Kidney (tissue), 14 donors: ENCODE measurements around the gene C1orf35. TPM values are rescaled to one million over a fixed set of nuclear protein-coding genes. Genes with fewer than 3 reads are reported as not detected.
A peak's percentile ranks its signal among the peaks of the same experiment; 100 is the strongest.

ENCODE experiments used
- DNase-seq, 5 donors: peaks; one replicate each; pipeline ENCODE4 v3.0.0-alpha.2; 2013 to 2020
- FAIRE-seq: peaks from 2 replicates; lab custom pipeline; 2012; peaks lifted over from hg19 to GRCh38; lab: Jason Lieb, UNC
- H3K27ac ChIP-seq, 2 donors: one replicate each; pipeline ENCODE4 v1.7.0; 2013; ENCODE audit warnings: low read depth in 2 of 2, low read length in 2 of 2, inconsistent platforms in 1 of 2
- H3K27me3 ChIP-seq: one replicate; pipeline ENCODE4 v1.7.1; 2013; ENCODE audit warnings: low read length, inconsistent platforms; ENCODE audit not compliant: control insufficient read depth, insufficient read depth
- H3K36me3 ChIP-seq, 3 donors: one replicate each; pipeline versions ENCODE4 v1.7.0 to v1.7.1; 2013; ENCODE audit warnings: low read length in 3 of 3, control low read depth in 1 of 3, inconsistent platforms in 1 of 3; ENCODE audit not compliant: insufficient read depth in 3 of 3, control insufficient read depth in 2 of 3
- H3K4me1 ChIP-seq, 3 donors: one replicate each; pipeline versions ENCODE4 v1.7.0 to v1.7.1; 2013; ENCODE audit warnings: low read length in 3 of 3, inconsistent platforms in 1 of 3, low read depth in 1 of 3; ENCODE audit not compliant: control insufficient read depth in 2 of 3, insufficient read depth in 2 of 3
- H3K4me3 ChIP-seq, 3 donors: one replicate each; pipeline versions ENCODE4 v1.7.0 to v1.8.1; 2013; ENCODE audit warnings: low read length in 3 of 3, control low read depth in 1 of 3, inconsistent platforms in 1 of 3
- H3K9ac ChIP-seq, 3 donors: one replicate each; pipeline versions ENCODE4 v1.7.0 to v1.7.1; 2013; ENCODE audit warnings: low read length in 3 of 3, control low read depth in 1 of 3, inconsistent platforms in 1 of 3
- H3K9me3 ChIP-seq, 3 donors: one replicate each; pipeline versions ENCODE4 v1.7.0 to v1.7.1; 2013; ENCODE audit warnings: low read length in 3 of 3, control low read depth in 1 of 3, inconsistent platforms in 1 of 3; ENCODE audit not compliant: control insufficient read depth in 2 of 3, insufficient read depth in 1 of 3
- intact Hi-C: fragments of 100-400 bp; cut with DNase I; formaldehyde crosslinking; loops from one replicate; pipeline ENCODE4 v1.11.1; 2022
- polyA plus RNA-seq: library from polyadenylated mRNA; stranded (reverse); fragments of 350-450 nt; fragmentation: Illumina TruSeq; extraction: RNeasy Lipid Tissue Mini Kit (QIAGEN cat#74804); gene quantifications from one replicate; pipeline ENCODE4 v1.2.3, GENCODE V29; 2014; ENCODE audit warnings: low read depth, low replicate concordance; ENCODE audit not compliant: insufficient read depth
- total RNA-seq: library from RNA; stranded (reverse); fragmentation: NEBNext Ultra II Directional; extraction: Animal tissue kit (Norgen Biotek cat#: 25700); gene quantifications from one replicate; pipeline ENCODE4 v1.2.1, GENCODE V29; 2021
- TF ChIP-seq, protein P1 (sequence below): IDR thresholded peaks from 3 replicates; pipeline ENCODE4 v1.5.1; 2012; ENCODE audit warnings: mild to moderate bottlenecking, moderate library complexity, borderline replicate concordance; ENCODE audit not compliant: insufficient read depth; ENCODE audit errors: extremely low read depth
- donor health status: control.
- donor health status: control.
- donor health status: control.
- donor health status: control.
- donor health status: control.
- donor health status: DM: yes; HTN: yes; CAD: no.
- donor health status: Normal renal cell carcinoma (clear cell type).

Gene C1orf35
- total and polyA plus RNA-seq, 2 donors from 2014 or later: 17.4 to 17.6 TPM

DNA sequence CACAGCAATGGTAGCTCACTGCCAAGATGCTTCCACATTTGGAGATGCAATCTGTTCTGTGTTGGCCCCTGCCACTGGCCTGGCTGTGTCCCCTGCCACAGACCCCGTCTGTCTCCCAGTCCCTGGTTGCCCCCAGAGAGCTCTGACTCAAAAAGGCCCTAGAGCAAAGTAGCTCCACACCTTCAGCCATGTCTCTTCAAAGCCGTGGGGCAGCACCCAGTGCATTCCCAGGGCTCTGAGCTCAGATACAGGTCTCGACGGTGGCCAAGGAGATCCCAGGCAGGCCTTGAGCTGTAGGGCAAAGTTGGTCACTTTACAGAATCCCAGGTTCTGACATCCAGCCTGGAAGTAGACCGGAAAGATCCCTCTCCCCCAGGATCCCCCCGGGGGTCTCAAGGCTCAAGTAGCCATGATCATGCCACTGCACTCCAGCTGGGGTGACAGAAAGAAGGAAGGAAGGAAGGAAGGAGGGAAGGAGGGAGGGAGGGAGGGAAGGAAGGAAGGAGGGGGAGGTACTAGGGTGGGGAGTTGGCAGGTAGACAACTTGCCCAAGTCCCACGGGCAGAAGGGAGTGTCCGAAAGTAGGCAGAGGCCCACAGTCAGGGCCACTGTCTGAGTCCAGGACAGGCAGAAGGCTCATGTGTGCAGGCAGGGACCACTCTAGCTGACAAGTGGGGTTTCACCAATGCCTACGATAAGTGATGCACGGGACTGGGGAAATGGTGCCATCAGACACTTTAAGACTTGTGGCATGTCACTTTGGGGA lies 25.4 kb downstream of the C1orf35 start:
- Histone ChIP-seq H3K9ac (no peak overlapping the region), H3K36me3 (no peaks in the 10 kb centered on the region), H3K4me1 (peaks cover 0 to 7% (median 0%) of the 10 kb centered on the region in 3 donors), H3K27ac (no peak overlapping the region), H3K27me3 (no peaks in the 10 kb centered on the region), H3K4me3 (no peak overlapping the region), H3K9me3 (no peaks in the 10 kb centered on the region)
- intact Hi-C loops: no loop called here
- DNase-seq (peak in 2 of 5 donors; percentile 26 to 32), FAIRE-seq (no peak)
- TF ChIP-seq, protein P1, sequence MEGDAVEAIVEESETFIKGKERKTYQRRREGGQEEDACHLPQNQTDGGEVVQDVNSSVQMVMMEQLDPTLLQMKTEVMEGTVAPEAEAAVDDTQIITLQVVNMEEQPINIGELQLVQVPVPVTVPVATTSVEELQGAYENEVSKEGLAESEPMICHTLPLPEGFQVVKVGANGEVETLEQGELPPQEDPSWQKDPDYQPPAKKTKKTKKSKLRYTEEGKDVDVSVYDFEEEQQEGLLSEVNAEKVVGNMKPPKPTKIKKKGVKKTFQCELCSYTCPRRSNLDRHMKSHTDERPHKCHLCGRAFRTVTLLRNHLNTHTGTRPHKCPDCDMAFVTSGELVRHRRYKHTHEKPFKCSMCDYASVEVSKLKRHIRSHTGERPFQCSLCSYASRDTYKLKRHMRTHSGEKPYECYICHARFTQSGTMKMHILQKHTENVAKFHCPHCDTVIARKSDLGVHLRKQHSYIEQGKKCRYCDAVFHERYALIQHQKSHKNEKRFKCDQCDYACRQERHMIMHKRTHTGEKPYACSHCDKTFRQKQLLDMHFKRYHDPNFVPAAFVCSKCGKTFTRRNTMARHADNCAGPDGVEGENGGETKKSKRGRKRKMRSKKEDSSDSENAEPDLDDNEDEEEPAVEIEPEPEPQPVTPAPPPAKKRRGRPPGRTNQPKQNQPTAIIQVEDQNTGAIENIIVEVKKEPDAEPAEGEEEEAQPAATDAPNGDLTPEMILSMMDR: no peak

GRCh38 chr1:228076796-228077430 lies 26.2 kb downstream of the C1orf35 start:
- intact Hi-C loops: no loop called here
- Histone ChIP-seq H3K9me3 (no peaks in the 10 kb centered on the region), H3K4me3 (no peak overlapping the region), H3K9ac (no peak overlapping the region), H3K27me3 (no peaks in the 10 kb centered on the region), H3K27ac (no peak overlapping the region), H3K4me1 (peaks cover 0 to 7% (median 0%) of the 10 kb centered on the region in 3 donors), H3K36me3 (no peaks in the 10 kb centered on the region)
- no peak for FAIRE-seq
- TF ChIP-seq, protein P1: no peak
- peak in 1 of 5 donors; percentile 31 for DNase-seq

- Histone ChIP-seq H3K9me3 (no peaks in the 10 kb centered on the region), H3K27me3 (peaks cover 3% of the 10 kb centered on the region), H3K27ac (no peak overlapping the region), H3K36me3 (no peaks in the 10 kb centered on the region), H3K4me1 (no peaks in the 10 kb centered on the region), H3K4me3 (no peak overlapping the region), H3K9ac (no peak overlapping the region)
- no peak for FAIRE-seq
- intact Hi-C loops: no loop called here
- TF ChIP-seq, protein P1: no peak
- DNase-seq: peak in 1 of 5 donors; percentile 28
Observed at GRCh38 chr1:228075801-228076271, 27.3 kb downstream of the C1orf35 start.
